Neural progenitor cell (in vitro differentiated cells): ENCODE measurements around the gene KLHL13. TPM values are rescaled to one million over a fixed set of nuclear protein-coding genes. Genes with fewer than 3 reads are reported as not detected.

ENCODE experiments used
- DNase-seq: peaks from one replicate; pipeline ENCODE4 v3.0.0-alpha.2; 2016; ENCODE audit warnings: low spot score
- H2AFZ ChIP-seq: fragments of 200-600 bp; sonication (generic); replicated peaks from 2 replicates; pipeline ENCODE4 v1.6.1; 2016; ENCODE audit warnings: antibody characterized with exemption
- H3F3A ChIP-seq: fragments of 200-600 bp; sonication (generic); 2 replicates; pipeline ENCODE4 v1.6.1; 2016; ENCODE audit warnings: antibody characterized with exemption, low read depth
- H3K27ac ChIP-seq: fragments of 200-600 bp; sonication (generic); 2 replicates; pipeline ENCODE4 v1.5.1; 2016; ENCODE audit warnings: mild to moderate bottlenecking
- H3K27me3 ChIP-seq: fragments of 200-600 bp; sonication (generic); 2 replicates; pipeline ENCODE4 v1.6.1; 2016; ENCODE audit warnings: mild to moderate bottlenecking, moderate library complexity
- H3K36me3 ChIP-seq: fragments of 200-600 bp; sonication (generic); 2 replicates; pipeline ENCODE4 v1.5.1; 2016
- H3K4me1 ChIP-seq: fragments of 200-600 bp; sonication (generic); 2 replicates; pipeline ENCODE4 v1.6.1; 2016; ENCODE audit warnings: mixed run types
- H3K4me2 ChIP-seq: fragments of 200-600 bp; sonication (generic); 2 replicates; pipeline ENCODE4 v1.6.1; 2016
- H3K4me3 ChIP-seq: fragments of 200-600 bp; sonication (generic); 2 replicates; pipeline ENCODE4 v1.5.1; 2016
- H3K79me2 ChIP-seq: fragments of 200-600 bp; sonication (generic); 2 replicates; pipeline ENCODE4 v1.6.1; 2016; ENCODE audit warnings: low read depth
- H3K9ac ChIP-seq: fragments of 200-600 bp; sonication (generic); 2 replicates; pipeline ENCODE4 v1.6.1; 2016
- H3K9me3 ChIP-seq: fragments of 200-600 bp; sonication (generic); 2 replicates; pipeline ENCODE4 v1.5.1; 2016; ENCODE audit warnings: low read depth
- H4K20me1 ChIP-seq: fragments of 200-600 bp; sonication (generic); 2 replicates; pipeline ENCODE4 v1.6.1; 2016; ENCODE audit warnings: low read depth
- H3K27ac Mint-ChIP-seq: 3 replicates; pipeline ENCODE4 v1.8.0; 2021; ENCODE audit warnings: mixed read lengths
- H3K27me3 Mint-ChIP-seq: 2 replicates; pipeline ENCODE4 v1.8.0; 2022; ENCODE audit warnings: low read depth, mild to moderate bottlenecking, inconsistent platforms, moderate library complexity, mixed read lengths; ENCODE audit not compliant: insufficient read depth
- H3K36me3 Mint-ChIP-seq: 3 replicates; pipeline ENCODE4 v1.8.0; 2021; ENCODE audit warnings: mixed read lengths
- H3K4me1 Mint-ChIP-seq: 3 replicates; pipeline ENCODE4 v1.8.0; 2021; ENCODE audit warnings: mixed read lengths
- H3K4me3 Mint-ChIP-seq: 3 replicates; pipeline ENCODE4 v1.8.0; 2021; ENCODE audit warnings: mild to moderate bottlenecking, moderate library complexity, mixed read lengths
- H3K9me3 Mint-ChIP-seq: 3 replicates; pipeline ENCODE4 v1.8.0; 2020; ENCODE audit warnings: mixed read lengths
- CTCF ChIP-seq: fragments of 200-600 bp; sonication (generic); IDR thresholded peaks from 2 replicates; pipeline ENCODE4 v1.5.1; 2017; ENCODE audit warnings: antibody characterized with exemption, mild to moderate bottlenecking
- EZH2 ChIP-seq: fragments of 200-600 bp; sonication (generic); IDR thresholded peaks from 2 replicates; pipeline ENCODE4 v1.6.1; 2017; ENCODE audit warnings: antibody characterized with exemption, mild to moderate bottlenecking, moderate library complexity
- EZH2phosphoT487 ChIP-seq: fragments of 200-600 bp; sonication (generic); IDR thresholded peaks from 2 replicates; pipeline ENCODE4 v1.6.1; 2017; ENCODE audit warnings: antibody characterized with exemption
- total RNA-seq: library from RNA; depleted of rRNA; stranded (reverse); fragments of >200 nt; gene quantifications from 2 replicates; pipeline ENCODE4 v1.2.3, GENCODE V29; 2015; ENCODE audit warnings: low replicate concordance

Gene KLHL13
- total RNA-seq, 1 donor from 2014 or later, result 22.6 TPM

- Histone ChIP-seq H3K9ac (no peak overlapping the region), H4K20me1 (no peaks in the 10 kb centered on the region), H3K27me3 (no peaks in the 10 kb centered on the region), H3K27ac (no peak overlapping the region), H3K4me1 (no peaks in the 10 kb centered on the region), H3K9me3 (no peaks in the 10 kb centered on the region), H3K36me3 (no peaks in the 10 kb centered on the region), H3K79me2 (no peaks in the 10 kb centered on the region), H3K4me2 (no peak overlapping the region), H2AFZ (no peak overlapping the region), H3F3A (no peaks in the 10 kb centered on the region), H3K4me3 (no peak overlapping the region)
- H3K27ac Mint-ChIP-seq, result no peak overlapping the region
- no peaks in the 10 kb centered on the region for H3K27me3 Mint-ChIP-seq
- H3K4me1 Mint-ChIP-seq, result no peaks in the 10 kb centered on the region
- no peaks in the 10 kb centered on the region for H3K36me3 Mint-ChIP-seq
- TF ChIP-seq EZH2 (no peak), EZH2phosphoT487 (no peak), CTCF (no peak)
- no peak for DNase-seq
- no peaks in the 10 kb centered on the region for H3K9me3 Mint-ChIP-seq
- H3K4me3 Mint-ChIP-seq, result no peak overlapping the region
Measured at GRCh38 chrX:118062048-118062789, 54.4 kb downstream of the KLHL13 start.

- Mint-ChIP-seq H3K36me3 (no peaks in the 10 kb centered on the region), H3K4me3 (no peak overlapping the region)
- TF ChIP-seq CTCF (no peak), EZH2 (no peak), EZH2phosphoT487 (no peak)
Measured at GRCh38 chrX:118058924-118059323, 57.7 kb downstream of the KLHL13 start.

GRCh38 chrX:118056870-118057269 lies 59.7 kb downstream of the KLHL13 start:
- Histone ChIP-seq H3K4me1 (no peaks in the 10 kb centered on the region), H3K79me2 (no peaks in the 10 kb centered on the region), H3K36me3 (no peaks in the 10 kb centered on the region), H3K4me2 (no peak overlapping the region), H2AFZ (no peak overlapping the region), H3K9ac (no peak overlapping the region), H4K20me1 (no peaks in the 10 kb centered on the region), H3K27me3 (no peaks in the 10 kb centered on the region), H3K9me3 (no peaks in the 10 kb centered on the region), H3K4me3 (no peak overlapping the region), H3F3A (no peaks in the 10 kb centered on the region), H3K27ac (no peak overlapping the region)
- H3K4me3 Mint-ChIP-seq, result no peak overlapping the region
- TF ChIP-seq EZH2phosphoT487, result no peak
- H3K9me3 Mint-ChIP-seq, result no peaks in the 10 kb centered on the region
- no peaks in the 10 kb centered on the region for H3K36me3 Mint-ChIP-seq
- H3K27me3 Mint-ChIP-seq, result no peaks in the 10 kb centered on the region
- no peaks in the 10 kb centered on the region for H3K4me1 Mint-ChIP-seq
- no peak for DNase-seq
- no peak overlapping the region for H3K27ac Mint-ChIP-seq

More at GRCh38 chrX:118058924-118059323, 57.7 kb downstream of the KLHL13 start:
- Histone ChIP-seq H3K36me3 (no peaks in the 10 kb centered on the region), H2AFZ (no peak overlapping the region), H3K79me2 (no peaks in the 10 kb centered on the region), H3K27ac (no peak overlapping the region), H3F3A (no peaks in the 10 kb centered on the region), H4K20me1 (no peaks in the 10 kb centered on the region), H3K4me1 (no peaks in the 10 kb centered on the region), H3K27me3 (no peaks in the 10 kb centered on the region), H3K9ac (no peak overlapping the region), H3K4me2 (no peak overlapping the region), H3K9me3 (no peaks in the 10 kb centered on the region), H3K4me3 (no peak overlapping the region)
- no peak for DNase-seq
- no peak overlapping the region for H3K27ac Mint-ChIP-seq
- H3K4me1 Mint-ChIP-seq, result no peaks in the 10 kb centered on the region
- no peaks in the 10 kb centered on the region for H3K27me3 Mint-ChIP-seq
- H3K9me3 Mint-ChIP-seq, result no peaks in the 10 kb centered on the region

GRCh38 chrX:118049713-118050112 lies 66.9 kb downstream of the KLHL13 start:
- no peaks in the 10 kb centered on the region for H3K36me3 ChIP-seq
- Mint-ChIP-seq H3K36me3 (no peaks in the 10 kb centered on the region), H3K27me3 (peaks cover 2% of the 10 kb centered on the region), H3K9me3 (peaks cover 3% of the 10 kb centered on the region), H3K4me3 (no peak overlapping the region), H3K4me1 (no peaks in the 10 kb centered on the region), H3K27ac (no peak overlapping the region)
- H3K4me2 ChIP-seq, result no peak overlapping the region
- TF ChIP-seq EZH2, result no peak
- TF ChIP-seq EZH2phosphoT487, result no peak
- no peak for TF ChIP-seq CTCF
- no peaks in the 10 kb centered on the region for H3K4me1 ChIP-seq
- H3K9me3 ChIP-seq, result peaks cover 1% of the 10 kb centered on the region
- no peak overlapping the region for H3K9ac ChIP-seq
- H4K20me1 ChIP-seq, result no peaks in the 10 kb centered on the region
- no peak for DNase-seq
- H2AFZ ChIP-seq, result no peak overlapping the region
- H3K27me3 ChIP-seq, result no peaks in the 10 kb centered on the region
- H3F3A ChIP-seq, result no peaks in the 10 kb centered on the region
- no peaks in the 10 kb centered on the region for H3K79me2 ChIP-seq
- no peak overlapping the region for H3K4me3 ChIP-seq
- no peak overlapping the region for H3K27ac ChIP-seq
